Thoracic aorta (tissue), 2 donors: ENCODE measurements around the gene APOC3. TPM values are rescaled to one million over a fixed set of nuclear protein-coding genes. Genes with fewer than 3 reads are reported as not detected.

Experiments
- ATAC-seq: fragments of 150-250 bp; one replicate; pipeline ENCODE4 v1.8.0; 2017; ENCODE audit warnings: low read depth; ENCODE audit not compliant: insufficient number of reproducible peaks, low FRiP score
- DNase-seq: peaks from one replicate; pipeline ENCODE4 v3.0.0-alpha.2; 2020; ENCODE audit warnings: low spot score
- H3K27ac ChIP-seq, 2 donors: fragments of 200-600 bp; sonication (generic); 1 replicate in 1 of 2; 2 replicates in 1 of 2; pipeline ENCODE4 v1.5.1; 2016; ENCODE audit warnings: mild to moderate bottlenecking in 2 of 2, moderate library complexity in 2 of 2
- H3K27me3 ChIP-seq: fragments of 200-600 bp; sonication (generic); replicated peaks from 2 replicates; pipeline ENCODE4 v1.6.0; 2016; ENCODE audit warnings: mild to moderate bottlenecking; ENCODE audit not compliant: insufficient read depth
- H3K36me3 ChIP-seq: fragments of 200-600 bp; sonication (generic); one replicate; pipeline ENCODE4 v1.5.1; 2016
- H3K4me1 ChIP-seq, 2 donors: fragments of 200-600 bp; sonication (generic); 1 replicate in 1 of 2; 2 replicates in 1 of 2; pipeline versions ENCODE4 v1.5.1 to v1.6.0; 2016; ENCODE audit warnings: low read depth in 2 of 2, mild to moderate bottlenecking in 1 of 2; ENCODE audit not compliant: control insufficient read depth in 1 of 2
- H3K4me3 ChIP-seq: fragments of 200-600 bp; sonication (generic); 2 replicates; pipeline ENCODE4 v1.5.1; 2016; ENCODE audit warnings: mild to moderate bottlenecking
- H3K9me3 ChIP-seq: fragments of 200-600 bp; sonication (generic); 2 replicates; pipeline ENCODE4 v1.5.1; 2016
- total RNA-seq, 2 donors: library from RNA; depleted of rRNA; stranded (reverse); fragments of >200 nt; gene quantifications; one replicate each; pipeline versions ENCODE4 v1.1.0 to v1.2.3, GENCODE V29; 2016
- TF ChIP-seq, protein P1 (sequence below): fragments of 200-600 bp; sonication (generic); IDR thresholded peaks from one replicate; pipeline ENCODE4 v1.5.1; 2019; ENCODE audit warnings: antibody characterized with exemption

Gene APOC3
- total RNA-seq, 2 donors from 2014 or later = not detected

- TF ChIP-seq, protein P1, sequence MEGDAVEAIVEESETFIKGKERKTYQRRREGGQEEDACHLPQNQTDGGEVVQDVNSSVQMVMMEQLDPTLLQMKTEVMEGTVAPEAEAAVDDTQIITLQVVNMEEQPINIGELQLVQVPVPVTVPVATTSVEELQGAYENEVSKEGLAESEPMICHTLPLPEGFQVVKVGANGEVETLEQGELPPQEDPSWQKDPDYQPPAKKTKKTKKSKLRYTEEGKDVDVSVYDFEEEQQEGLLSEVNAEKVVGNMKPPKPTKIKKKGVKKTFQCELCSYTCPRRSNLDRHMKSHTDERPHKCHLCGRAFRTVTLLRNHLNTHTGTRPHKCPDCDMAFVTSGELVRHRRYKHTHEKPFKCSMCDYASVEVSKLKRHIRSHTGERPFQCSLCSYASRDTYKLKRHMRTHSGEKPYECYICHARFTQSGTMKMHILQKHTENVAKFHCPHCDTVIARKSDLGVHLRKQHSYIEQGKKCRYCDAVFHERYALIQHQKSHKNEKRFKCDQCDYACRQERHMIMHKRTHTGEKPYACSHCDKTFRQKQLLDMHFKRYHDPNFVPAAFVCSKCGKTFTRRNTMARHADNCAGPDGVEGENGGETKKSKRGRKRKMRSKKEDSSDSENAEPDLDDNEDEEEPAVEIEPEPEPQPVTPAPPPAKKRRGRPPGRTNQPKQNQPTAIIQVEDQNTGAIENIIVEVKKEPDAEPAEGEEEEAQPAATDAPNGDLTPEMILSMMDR = no peak
- ATAC-seq = no peak
Measured at GRCh38 chr11:116793772-116794097, 36.0 kb upstream of the APOC3 start.

DNA sequence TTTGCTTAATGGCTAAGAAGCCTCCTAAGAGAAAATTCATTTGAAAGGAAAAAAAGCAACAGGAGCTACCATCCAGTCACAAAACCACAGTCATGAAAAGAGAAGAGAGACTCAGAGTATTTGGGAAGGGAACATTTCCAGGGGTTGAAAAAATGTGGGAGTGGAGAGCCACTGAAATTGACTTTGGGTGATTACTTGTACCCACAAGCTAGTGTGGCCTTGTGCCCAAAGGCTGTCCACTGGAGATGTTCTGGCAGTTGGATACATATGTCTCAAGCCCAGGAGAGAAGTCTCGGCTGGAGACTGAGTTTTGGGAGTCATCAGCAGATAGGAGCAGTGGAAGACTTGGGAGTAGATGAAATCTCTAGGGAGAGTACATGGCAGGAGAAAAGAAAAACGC is 34.9 kb upstream of the APOC3 start:
- H3K36me3 ChIP-seq = no peaks in the 10 kb centered on the region
- DNase-seq (no peak), ATAC-seq (no peak)
- peaks cover 0 to 8% of the 10 kb centered on the region in 2 donors for H3K4me1 ChIP-seq
- TF ChIP-seq, protein P1 = no peak
- H3K4me3 ChIP-seq = no peak overlapping the region
- H3K27me3 ChIP-seq = no peaks in the 10 kb centered on the region
- no peak overlapping the region for H3K27ac ChIP-seq
- no peaks in the 10 kb centered on the region for H3K9me3 ChIP-seq

More at GRCh38 chr11:116793772-116794097, 36.0 kb upstream of the APOC3 start:
- no peak for DNase-seq
- Histone ChIP-seq H3K9me3 (no peaks in the 10 kb centered on the region), H3K4me1 (peaks cover 0 to 11% of the 10 kb centered on the region in 2 donors), H3K36me3 (no peaks in the 10 kb centered on the region), H3K27ac (no peak overlapping the region), H3K4me3 (no peak overlapping the region), H3K27me3 (no peaks in the 10 kb centered on the region)

DNA sequence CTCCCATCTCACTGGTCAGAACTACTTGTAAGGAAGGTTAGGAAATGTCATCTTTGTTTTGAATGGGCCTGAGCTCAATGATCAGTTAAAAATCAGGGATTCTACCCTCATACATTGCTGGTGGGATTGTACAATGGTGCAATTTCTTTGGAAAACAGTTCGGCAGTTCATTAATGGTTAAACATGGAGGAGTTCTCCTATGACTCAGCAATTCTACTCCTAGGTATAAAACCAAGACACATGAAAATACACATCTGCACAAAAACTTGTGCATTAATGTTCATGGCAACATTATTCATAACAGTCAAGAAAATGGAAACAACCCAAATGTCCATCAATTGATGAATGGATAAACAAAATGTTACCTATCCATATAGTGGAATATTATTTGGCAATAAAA is 33.2 kb upstream of the APOC3 start:
- no peak overlapping the region for H3K27ac ChIP-seq
- H3K27me3 ChIP-seq = no peaks in the 10 kb centered on the region
- DNase-seq (no peak), ATAC-seq (no peak)
- no peak overlapping the region for H3K4me3 ChIP-seq
- H3K9me3 ChIP-seq = no peaks in the 10 kb centered on the region
- peaks cover 0 to 1% of the 10 kb centered on the region in 2 donors for H3K4me1 ChIP-seq
- TF ChIP-seq, protein P1 = no peak
- no peaks in the 10 kb centered on the region for H3K36me3 ChIP-seq

GRCh38 chr11:116797816-116798215 is 31.9 kb upstream of the APOC3 start:
- TF ChIP-seq, protein P1 = no peak
- Histone ChIP-seq H3K27me3 (no peaks in the 10 kb centered on the region), H3K4me3 (no peak overlapping the region), H3K9me3 (no peaks in the 10 kb centered on the region), H3K27ac (no peak overlapping the region), H3K36me3 (no peaks in the 10 kb centered on the region), H3K4me1 (no peaks in the 10 kb centered on the region)
- DNase-seq (no peak), ATAC-seq (no peak)

GRCh38 chr11:116798368-116798767 is 31.3 kb upstream of the APOC3 start:
- Histone ChIP-seq H3K4me3 (no peak overlapping the region), H3K27me3 (no peaks in the 10 kb centered on the region), H3K27ac (no peak overlapping the region), H3K4me1 (no peaks in the 10 kb centered on the region), H3K36me3 (no peaks in the 10 kb centered on the region), H3K9me3 (no peaks in the 10 kb centered on the region)
- TF ChIP-seq, protein P1 = no peak
- ATAC-seq (no peak), DNase-seq (no peak)
